Lower lobe of right lung (tissue), 2 donors: ENCODE data around the gene KLHL26. TPM values are rescaled to one million over a fixed set of nuclear protein-coding genes. Genes with fewer than 3 reads are reported as not detected.
A peak's percentile ranks its signal among the peaks of the same experiment; 100 is the strongest.

ENCODE experiments used
- ATAC-seq, 2 donors: fragments of 200-7000 bp; cut with Tn5 transposase; one replicate each; pipeline ENCODE4 v1.9.1; 2020 to 2022; ENCODE audit warnings: mild to moderate bottlenecking in 2 of 2, moderate library complexity in 2 of 2
- DNase-seq: peaks from one replicate; pipeline ENCODE4 v3.0.0-alpha.2; 2020
- H3K27ac ChIP-seq: fragments of 200-600 bp; one replicate; pipeline ENCODE4 v1.8.0; 2022
- H3K27me3 ChIP-seq: fragments of 200-600 bp; one replicate; pipeline ENCODE4 v1.8.0; 2022; ENCODE audit warnings: low read depth
- H3K36me3 ChIP-seq: fragments of 200-600 bp; one replicate; pipeline ENCODE4 v1.8.0; 2022; ENCODE audit warnings: mild to moderate bottlenecking
- H3K4me1 ChIP-seq: fragments of 200-600 bp; one replicate; pipeline ENCODE4 v1.8.0; 2022
- H3K4me3 ChIP-seq: fragments of 200-600 bp; one replicate; pipeline ENCODE4 v1.8.0; 2022; ENCODE audit warnings: mild to moderate bottlenecking
- H3K9me3 ChIP-seq: fragments of 200-600 bp; one replicate; pipeline ENCODE4 v1.8.0; 2022
- intact Hi-C: fragments of 100-400 bp; cut with DNase I; formaldehyde crosslinking; loops from one replicate; pipeline ENCODE4 v1.11.0; 2022
- total RNA-seq: library from RNA; stranded (reverse); fragmentation: NEBNext Ultra II Directional; extraction: Animal tissue kit (Norgen Biotek cat#: 25700); gene quantifications from one replicate; pipeline ENCODE4 v1.2.1, GENCODE V29; 2021
- TF ChIP-seq, protein P1 (sequence below): fragments of 200-600 bp; IDR thresholded peaks from one replicate; pipeline ENCODE4 v1.8.0; 2022; ENCODE audit warnings: antibody characterized with exemption, mild to moderate bottlenecking
- donor health status: DM: no; HTN: yes; CAD: no; lungs with severe emphysema.

KLHL26 gene
- total RNA-seq, 1 donor from 2014 or later = 14.5 TPM

GRCh38 chr19:18671303-18672043, 34.6 kb downstream of the KLHL26 start:
- ATAC-seq (no peak), DNase-seq (no peak)
- H3K4me1 ChIP-seq = no peaks in the 10 kb centered on the region
- H3K4me3 ChIP-seq = no peak overlapping the region
- H3K27ac ChIP-seq = no peak overlapping the region
- H3K27me3 ChIP-seq = no peaks in the 10 kb centered on the region
- peaks cover 41% of the 10 kb centered on the region for H3K36me3 ChIP-seq
- intact Hi-C loops = no loop called here
- TF ChIP-seq, protein P1, sequence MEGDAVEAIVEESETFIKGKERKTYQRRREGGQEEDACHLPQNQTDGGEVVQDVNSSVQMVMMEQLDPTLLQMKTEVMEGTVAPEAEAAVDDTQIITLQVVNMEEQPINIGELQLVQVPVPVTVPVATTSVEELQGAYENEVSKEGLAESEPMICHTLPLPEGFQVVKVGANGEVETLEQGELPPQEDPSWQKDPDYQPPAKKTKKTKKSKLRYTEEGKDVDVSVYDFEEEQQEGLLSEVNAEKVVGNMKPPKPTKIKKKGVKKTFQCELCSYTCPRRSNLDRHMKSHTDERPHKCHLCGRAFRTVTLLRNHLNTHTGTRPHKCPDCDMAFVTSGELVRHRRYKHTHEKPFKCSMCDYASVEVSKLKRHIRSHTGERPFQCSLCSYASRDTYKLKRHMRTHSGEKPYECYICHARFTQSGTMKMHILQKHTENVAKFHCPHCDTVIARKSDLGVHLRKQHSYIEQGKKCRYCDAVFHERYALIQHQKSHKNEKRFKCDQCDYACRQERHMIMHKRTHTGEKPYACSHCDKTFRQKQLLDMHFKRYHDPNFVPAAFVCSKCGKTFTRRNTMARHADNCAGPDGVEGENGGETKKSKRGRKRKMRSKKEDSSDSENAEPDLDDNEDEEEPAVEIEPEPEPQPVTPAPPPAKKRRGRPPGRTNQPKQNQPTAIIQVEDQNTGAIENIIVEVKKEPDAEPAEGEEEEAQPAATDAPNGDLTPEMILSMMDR = no peak
- H3K9me3 ChIP-seq = no peaks in the 10 kb centered on the region

- no peak overlapping the region for H3K27ac ChIP-seq
- intact Hi-C loops = no loop called here
Measured at GRCh38 chr19:18672044-18672451, 35.2 kb downstream of the KLHL26 start.

DNA sequence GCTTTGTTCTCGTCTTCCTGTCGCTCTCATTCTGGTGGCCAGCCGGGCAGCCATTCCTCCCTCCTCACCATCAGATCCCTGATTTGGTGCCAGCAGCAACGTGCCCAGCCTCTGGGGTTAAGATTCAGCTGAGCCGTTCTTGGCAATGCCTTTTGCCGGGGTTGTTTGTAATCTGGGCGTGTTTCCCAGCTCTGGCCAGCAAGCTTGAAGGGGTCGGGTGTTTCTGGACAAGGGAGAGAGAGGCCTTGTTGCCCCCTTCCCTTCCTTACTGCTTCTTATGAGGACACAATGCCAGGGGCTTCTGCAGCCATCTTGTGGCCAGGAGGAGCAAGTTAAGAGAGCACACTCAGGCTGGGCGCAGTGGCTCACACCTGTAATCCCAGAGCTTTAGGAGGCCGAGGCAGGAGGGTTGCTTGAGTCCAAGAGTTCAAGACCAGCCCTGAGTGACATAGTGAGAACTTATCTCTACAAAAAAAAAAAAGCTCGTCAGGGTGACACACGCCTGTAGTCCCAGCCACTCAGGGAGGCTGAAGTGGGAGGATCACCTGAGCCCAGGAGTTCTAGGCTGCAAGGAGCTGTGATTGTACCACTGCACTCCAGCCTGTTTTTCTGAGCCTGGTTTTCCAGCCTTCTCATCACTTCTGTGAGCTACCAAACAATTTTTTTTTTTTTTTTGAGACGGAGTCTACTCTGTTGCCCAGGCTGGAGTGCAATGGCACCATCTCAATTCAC, 35.9 kb downstream of the KLHL26 start:
- TF ChIP-seq, protein P1 = no peak
- peaks cover 37% of the 10 kb centered on the region for H3K36me3 ChIP-seq
- no peak overlapping the region for H3K4me3 ChIP-seq
- ATAC-seq (no peak), DNase-seq (no peak)
- no peak overlapping the region for H3K27ac ChIP-seq
- intact Hi-C loops = no loop called here
- H3K4me1 ChIP-seq = peaks cover 8% of the 10 kb centered on the region
- no peaks in the 10 kb centered on the region for H3K27me3 ChIP-seq
- H3K9me3 ChIP-seq = no peaks in the 10 kb centered on the region

More at GRCh38 chr19:18672044-18672451, 35.2 kb downstream of the KLHL26 start:
- H3K36me3 ChIP-seq = peaks cover 41% of the 10 kb centered on the region
- TF ChIP-seq, protein P1 = no peak
- no peaks in the 10 kb centered on the region for H3K27me3 ChIP-seq
- H3K4me3 ChIP-seq = no peak overlapping the region
- no peak for DNase-seq
- ATAC-seq = peak in 1 of 2 donors; percentile 16
- H3K4me1 ChIP-seq = peaks cover under 1% of the 10 kb centered on the region
- H3K9me3 ChIP-seq = no peaks in the 10 kb centered on the region

DNA sequence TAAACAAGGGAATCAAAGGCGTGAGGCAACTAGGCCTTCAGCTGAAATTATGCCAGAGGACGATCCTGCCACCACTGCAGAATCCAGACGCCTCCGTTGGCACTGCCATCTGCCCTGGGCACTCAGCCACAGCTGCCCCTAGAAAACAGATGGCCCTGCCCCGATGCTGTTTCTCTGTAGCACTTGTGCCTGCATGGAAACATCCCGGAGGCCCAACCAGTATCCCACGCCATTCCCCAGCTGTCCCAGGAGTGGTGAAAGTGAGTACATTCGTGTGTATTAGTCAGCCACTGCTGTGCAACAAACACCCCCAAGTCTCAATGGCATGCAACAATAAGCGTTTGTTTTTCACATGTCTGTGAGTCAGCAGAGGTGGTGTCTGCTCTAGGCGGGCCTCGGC, 37.8 kb downstream of the KLHL26 start:
- intact Hi-C loops = no loop called here
- no peak overlapping the region for H3K4me3 ChIP-seq
- ATAC-seq (no peak), DNase-seq (no peak)
- H3K36me3 ChIP-seq = peaks cover 19% of the 10 kb centered on the region
- H3K27ac ChIP-seq = no peak overlapping the region
- peaks cover 21% of the 10 kb centered on the region for H3K4me1 ChIP-seq
- TF ChIP-seq, protein P1 = no peak
- H3K9me3 ChIP-seq = no peaks in the 10 kb centered on the region
- no peaks in the 10 kb centered on the region for H3K27me3 ChIP-seq

DNA sequence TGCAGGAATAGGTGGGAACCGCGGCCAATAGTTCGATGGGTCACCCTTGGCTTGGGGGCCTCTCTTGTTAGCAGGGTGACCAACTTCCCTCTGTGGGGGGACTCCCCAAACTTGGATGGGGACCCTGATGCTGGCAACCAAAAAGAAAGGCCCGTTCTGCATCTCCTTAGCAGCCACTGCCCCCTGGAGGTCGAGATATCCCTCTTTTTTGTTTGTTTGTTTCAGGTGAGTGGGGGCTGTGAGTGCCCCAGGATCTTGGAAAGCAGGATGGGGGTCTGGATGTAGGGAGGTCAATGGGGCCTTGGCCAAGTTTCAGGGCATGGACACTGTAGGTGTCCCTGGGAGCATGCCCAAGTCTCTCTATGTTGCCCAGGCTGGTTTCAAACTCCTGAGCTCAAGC, 39.0 kb downstream of the KLHL26 start:
- Histone ChIP-seq H3K4me1 (peaks cover 21% of the 10 kb centered on the region), H3K36me3 (peaks cover 7% of the 10 kb centered on the region), H3K27ac (no peak overlapping the region), H3K4me3 (no peak overlapping the region), H3K27me3 (no peaks in the 10 kb centered on the region), H3K9me3 (no peaks in the 10 kb centered on the region)
- DNase-seq (no peak), ATAC-seq (no peak)
- intact Hi-C loops = no loop called here
- TF ChIP-seq, protein P1 = peak; percentile 25
